ENCODE results near the gene CDKN2AIP.

CDKN2AIP gene

GRCh38 chr4:183434666-183435190 lies 9.7 kb upstream of the CDKN2AIP start:
- Histone ChIP-seq H3K79me2 (ENCODE audit: insufficient read depth, low read length) (no peaks in the 10 kb centered on the region), H3K4me2 (ENCODE audit: low read depth, low read length, poor library complexity, severe bottlenecking) (no peak overlapping the region), H3K27me3 (ENCODE audit: low read length) (no peaks in the 10 kb centered on the region), H4K20me1 (ENCODE audit: low read depth, low read length) (no peaks in the 10 kb centered on the region), H3F3A (ENCODE audit: insufficient read depth) (no peaks in the 10 kb centered on the region), H3K4me3 (ENCODE audit: insufficient read depth, low read length, poor library complexity, severe bottlenecking) (no peak overlapping the region), H3K27ac (ENCODE audit: low read depth, low read length) (no peak overlapping the region), H2AFZ (ENCODE audit: low read depth, low read length, severe bottlenecking) (no peak overlapping the region), H3K9ac (ENCODE audit: low read length) (no peak overlapping the region), H3K9me2 (replicated peaks; ENCODE audit: insufficient read depth, low read length) (no peaks in the 10 kb centered on the region), H3K9me3 (ENCODE audit: insufficient read depth, low read length) (no peaks in the 10 kb centered on the region), H3K36me3 (ENCODE audit: low read length) (no peaks in the 10 kb centered on the region)
- TF ChIP-seq CTCF (IDR thresholded peaks at IDR 0.05; ENCODE audit: insufficient read depth, low read length, poor library complexity, severe bottlenecking) (no peak), EZH2phosphoT487 (conservative IDR thresholded peaks at IDR 0.05; ENCODE audit: low read length) (no peak)

GRCh38 chr4:183435803-183436202 lies 8.6 kb upstream of the CDKN2AIP start:
- Histone ChIP-seq H3K9me2 (replicated peaks; ENCODE audit: insufficient read depth, low read length) (no peaks in the 10 kb centered on the region), H3K36me3 (ENCODE audit: low read length) (no peaks in the 10 kb centered on the region), H4K20me1 (ENCODE audit: low read depth, low read length) (no peaks in the 10 kb centered on the region), H3K79me2 (ENCODE audit: insufficient read depth, low read length) (no peaks in the 10 kb centered on the region), H3F3A (ENCODE audit: insufficient read depth) (no peaks in the 10 kb centered on the region), H3K4me3 (ENCODE audit: insufficient read depth, low read length, poor library complexity, severe bottlenecking) (no peak overlapping the region), H3K9ac (ENCODE audit: low read length) (no peak overlapping the region), H3K4me2 (ENCODE audit: low read depth, low read length, poor library complexity, severe bottlenecking) (no peak overlapping the region), H3K9me3 (ENCODE audit: insufficient read depth, low read length) (no peaks in the 10 kb centered on the region), H3K27ac (ENCODE audit: low read depth, low read length) (no peak overlapping the region), H3K27me3 (ENCODE audit: low read length) (no peaks in the 10 kb centered on the region), H2AFZ (ENCODE audit: low read depth, low read length, severe bottlenecking) (no peak overlapping the region)
- TF ChIP-seq CTCF (IDR thresholded peaks at IDR 0.05; ENCODE audit: insufficient read depth, low read length, poor library complexity, severe bottlenecking), result no peak
- TF ChIP-seq EZH2phosphoT487 (conservative IDR thresholded peaks at IDR 0.05; ENCODE audit: low read length), result no peak

- Histone ChIP-seq H3K4me3 (ENCODE audit: insufficient read depth, low read length, poor library complexity, severe bottlenecking) (no peak overlapping the region), H3K9ac (ENCODE audit: low read length) (no peak overlapping the region), H3K79me2 (ENCODE audit: insufficient read depth, low read length) (no peaks in the 10 kb centered on the region), H3K9me3 (ENCODE audit: insufficient read depth, low read length) (no peaks in the 10 kb centered on the region), H3F3A (ENCODE audit: insufficient read depth) (no peaks in the 10 kb centered on the region), H3K27ac (ENCODE audit: low read depth, low read length) (no peak overlapping the region), H3K27me3 (ENCODE audit: low read length) (no peaks in the 10 kb centered on the region), H4K20me1 (ENCODE audit: low read depth, low read length) (no peaks in the 10 kb centered on the region), H3K4me2 (ENCODE audit: low read depth, low read length, poor library complexity, severe bottlenecking) (no peak overlapping the region), H3K9me2 (replicated peaks; ENCODE audit: insufficient read depth, low read length) (no peaks in the 10 kb centered on the region), H2AFZ (ENCODE audit: low read depth, low read length, severe bottlenecking) (no peak overlapping the region), H3K36me3 (ENCODE audit: low read length) (no peaks in the 10 kb centered on the region)
- TF ChIP-seq EZH2phosphoT487 (conservative IDR thresholded peaks at IDR 0.05; ENCODE audit: low read length) (no peak), CTCF (IDR thresholded peaks at IDR 0.05; ENCODE audit: insufficient read depth, low read length, poor library complexity, severe bottlenecking) (no peak)
These were observed 8.0 kb upstream of the CDKN2AIP start for GRCh38 chr4:183436417-183436816.

Data from SU-DHL-6 (cell line).